ENCODE measurements around the gene PTMS.

PTMS gene

DNA sequence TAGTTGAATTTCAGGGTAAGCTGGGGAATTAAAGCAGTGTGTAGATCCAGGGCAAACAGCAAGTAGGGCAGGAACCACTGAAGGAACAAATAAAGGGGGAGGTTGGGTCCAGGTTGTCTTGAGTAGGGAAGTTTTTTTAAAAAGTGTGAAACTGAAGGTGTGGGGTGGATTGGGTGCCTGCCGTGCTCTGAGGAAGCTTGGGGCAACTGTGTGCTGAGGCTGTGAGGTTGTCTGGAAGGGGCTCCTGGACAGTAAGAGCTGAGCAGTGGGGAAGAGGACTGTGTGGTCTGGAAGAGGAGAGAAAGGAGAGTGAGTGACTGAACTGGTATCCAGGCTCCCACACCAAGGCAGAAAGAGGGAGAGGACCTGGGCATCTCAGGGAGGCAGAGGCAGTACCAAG lies 44.6 kb downstream of the PTMS start:
- POLR2A ChIA-PET, result no interaction called here
- no peak for TF ChIP-seq CTCF (IDR thresholded peaks at IDR 0.05; ENCODE audit: insufficient read depth, low read length, missing control alignments)
- no peak overlapping the region for H3K4me3 ChIP-seq (ENCODE audit: low read depth, low read length)
- DNase-seq (ENCODE audit: low read depth, low spot score), result no peak
- CTCF ChIA-PET, result interaction anchor here (1.5 to 4.5 kb wide), 5 partner anchors 11 to 57 kb away, joined by 3 to 37 read pairs (median 8); partner anchors contain the start of genes CD4, GPR162, MLF2 and P3H3

DNA sequence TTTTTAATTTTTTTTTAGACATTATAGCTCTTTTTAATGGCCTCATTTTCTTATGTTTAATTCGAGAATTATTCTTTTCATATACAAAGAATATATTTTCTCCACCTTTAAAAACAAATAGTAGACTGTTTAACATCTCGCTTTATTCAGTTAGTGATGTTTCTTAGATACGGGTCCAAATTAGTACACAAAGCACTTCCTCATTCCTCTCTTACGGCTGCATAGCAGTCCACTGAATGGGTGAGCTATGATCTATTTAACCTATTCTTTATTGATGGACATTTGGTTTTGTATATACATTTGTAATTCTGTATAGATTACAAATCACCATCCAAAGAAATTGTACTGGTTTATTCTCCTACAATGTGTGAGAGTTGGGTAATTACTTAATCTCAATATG lies 47.2 kb downstream of the PTMS start:
- CTCF ChIA-PET, result interaction anchor here (1.0 to 4.5 kb wide), 5 partner anchors 13 to 88 kb away, joined by 3 to 37 read pairs (median 6); partner anchors contain the start of genes P3H3 and PTMS
- POLR2A ChIA-PET, result interaction anchor here (0.8 kb wide), 1 partner anchor 8 kb away, joined by 3 read pairs; no protein-coding TSS in a partner anchor
- no peak overlapping the region for H3K4me3 ChIP-seq (ENCODE audit: low read depth, low read length)
- no peak for TF ChIP-seq CTCF (IDR thresholded peaks at IDR 0.05; ENCODE audit: insufficient read depth, low read length, missing control alignments)
- no peak for DNase-seq (ENCODE audit: low read depth, low spot score)

DNA sequence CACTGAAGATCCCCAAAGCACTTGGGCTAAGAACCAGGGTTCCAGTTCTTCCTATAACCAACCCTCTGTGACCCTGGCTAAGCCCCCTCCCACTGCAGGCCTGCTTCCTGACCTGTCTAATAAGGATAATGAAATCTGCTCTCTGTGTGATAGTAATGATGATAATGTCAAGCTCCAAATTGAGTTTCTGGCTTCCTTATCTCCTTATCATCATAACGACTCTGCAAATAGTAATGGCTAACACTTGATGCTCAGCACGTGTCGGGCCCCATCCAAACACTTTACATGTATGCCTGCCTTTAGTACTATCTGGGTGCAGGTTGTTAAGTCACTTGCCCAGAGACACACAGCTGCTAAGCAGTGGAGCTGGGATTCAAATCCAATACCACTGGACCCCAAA lies 50.4 kb downstream of the PTMS start:
- no peak overlapping the region for H3K4me3 ChIP-seq (ENCODE audit: low read depth, low read length)
- no peak for DNase-seq (ENCODE audit: low read depth, low spot score)
- no peak for TF ChIP-seq CTCF (IDR thresholded peaks at IDR 0.05; ENCODE audit: insufficient read depth, low read length, missing control alignments)
- POLR2A ChIA-PET, result interaction anchor here (0.8 kb wide), 1 partner anchor 50 kb away, joined by 3 read pairs; the partner anchor contains the start of gene PTMS
- CTCF ChIA-PET, result interaction anchor here (1.1 to 1.7 kb wide), 3 partner anchors 9 to 63 kb away, joined by 3 to 12 read pairs (median 7); partner anchors contain the start of gene MLF2

DNA sequence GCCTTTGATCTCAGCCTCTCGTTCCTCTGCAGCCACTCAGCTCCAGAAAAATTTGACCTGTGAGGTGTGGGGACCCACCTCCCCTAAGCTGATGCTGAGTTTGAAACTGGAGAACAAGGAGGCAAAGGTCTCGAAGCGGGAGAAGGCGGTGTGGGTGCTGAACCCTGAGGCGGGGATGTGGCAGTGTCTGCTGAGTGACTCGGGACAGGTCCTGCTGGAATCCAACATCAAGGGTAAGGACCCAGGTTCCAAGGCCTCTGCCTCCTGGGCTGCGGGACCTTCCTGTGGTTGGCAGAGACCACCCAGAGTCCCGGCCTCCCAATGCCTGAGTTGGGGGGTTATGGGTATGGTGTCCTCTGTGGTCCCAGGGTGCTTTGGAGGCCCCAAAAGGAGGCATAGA lies 50.9 kb downstream of the PTMS start:
- ChIA-PET CTCF (interaction anchor here (1.1 to 1.7 kb wide), 3 partner anchors 9 to 64 kb away, joined by 3 to 12 read pairs (median 7); partner anchors contain the start of gene MLF2), POLR2A (interaction anchor here (0.8 kb wide), 1 partner anchor 51 kb away, joined by 3 read pairs; the partner anchor contains the start of gene PTMS)
- no peak for TF ChIP-seq CTCF (IDR thresholded peaks at IDR 0.05; ENCODE audit: insufficient read depth, low read length, missing control alignments)
- no peak overlapping the region for H3K4me3 ChIP-seq (ENCODE audit: low read depth, low read length)
- DNase-seq (ENCODE audit: low read depth, low spot score), result no peak

DNA sequence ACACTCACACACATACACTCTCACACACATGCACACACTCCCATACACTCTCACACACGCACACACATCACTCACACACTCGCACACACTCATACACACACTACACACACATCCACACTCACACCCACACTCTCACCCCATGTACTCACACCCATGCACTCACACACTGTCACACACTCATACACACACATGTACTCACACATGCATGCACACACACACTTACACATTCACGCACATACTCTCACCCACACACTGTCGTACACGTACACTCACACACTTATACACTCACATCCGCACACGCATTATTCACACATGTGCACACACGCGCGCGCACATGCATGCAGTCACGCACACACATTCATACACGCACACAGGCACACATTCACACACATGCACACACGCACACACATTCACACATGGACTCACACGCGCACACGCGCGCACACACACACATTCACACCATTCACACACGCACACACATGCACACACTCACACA lies 51.5 kb downstream of the PTMS start:
- no peak overlapping the region for H3K4me3 ChIP-seq (ENCODE audit: low read depth, low read length)
- no peak for TF ChIP-seq CTCF (IDR thresholded peaks at IDR 0.05; ENCODE audit: insufficient read depth, low read length, missing control alignments)
- POLR2A ChIA-PET, result no interaction called here
- no peak for DNase-seq (ENCODE audit: low read depth, low spot score)
- CTCF ChIA-PET, result no interaction called here

GRCh38 chr12:6818222-6818621 lies 52.1 kb downstream of the PTMS start:
- POLR2A ChIA-PET, result no interaction called here
- no peak for TF ChIP-seq CTCF (IDR thresholded peaks at IDR 0.05; ENCODE audit: insufficient read depth, low read length, missing control alignments)
- no peak overlapping the region for H3K4me3 ChIP-seq (ENCODE audit: low read depth, low read length)
- DNase-seq (ENCODE audit: low read depth, low spot score), result no peak
- CTCF ChIA-PET, result no interaction called here
